Esophagus squamous epithelium (tissue), 5 donors: Measurements from ENCODE around the gene ATP11A. TPM values are rescaled to one million over a fixed set of nuclear protein-coding genes. Genes with fewer than 3 reads are reported as not detected.

Source experiments
- DNase-seq: peaks from one replicate; lab custom pipeline; 2025; lab: John Stamatoyannopoulos, UW
- H3K27ac ChIP-seq, 4 donors: fragments of 200-600 bp; sonication (generic); one replicate each; pipeline ENCODE4 v1.5.1; 2016 to 2019; ENCODE audit warnings: mild to moderate bottlenecking in 1 of 4
- H3K27me3 ChIP-seq, 4 donors: fragments of 200-600 bp; sonication (generic); 1 replicate in 3 of 4; 2 replicates in 1 of 4; pipeline versions ENCODE4 v1.5.1 to v1.6.0; 2017 to 2021; ENCODE audit warnings: antibody characterized with exemption in 1 of 4
- H3K36me3 ChIP-seq, 3 donors: fragments of 200-600 bp; sonication (generic); one replicate each; pipeline ENCODE4 v1.5.1; 2016 to 2019
- H3K4me1 ChIP-seq, 3 donors: fragments of 200-600 bp; sonication (generic); one replicate each; pipeline ENCODE4 v1.5.1; 2017 to 2019
- H3K4me3 ChIP-seq, 4 donors: fragments of 200-600 bp; sonication (generic); 1 replicate in 3 of 4; 2 replicates in 1 of 4; pipeline ENCODE4 v1.5.1; 2016 to 2019; ENCODE audit warnings: mild to moderate bottlenecking in 2 of 4, moderate library complexity in 1 of 4
- H3K9me3 ChIP-seq, 3 donors: fragments of 200-600 bp; sonication (generic); one replicate each; pipeline ENCODE4 v1.5.1; 2016 to 2019
- CTCF ChIP-seq, 6 experiments: fragments of 450-650 bp in 4 of 6; fragments of 200-600 bp in 2 of 6; sonication (generic) in 2 of 6; IDR thresholded peaks; one replicate each; pipeline ENCODE4 v1.5.1; 2016 to 2019; ENCODE audit warnings: antibody characterized with exemption in 6 of 6, mild to moderate bottlenecking in 4 of 6, moderate library complexity in 4 of 6
- POLR2A ChIP-seq, 4 donors: fragments of 450-650 bp; IDR thresholded peaks; one replicate each; pipeline ENCODE4 v1.6.1; 2017; ENCODE audit warnings: antibody characterized with exemption in 4 of 4, mild to moderate bottlenecking in 4 of 4, moderate library complexity in 3 of 4
- WGBS, 2 donors: methylation state at CpG; one replicate each; pipeline ENCODE4 v1.1.5; 2018; 5-methylcytosine and 5-hydroxymethylcytosine counted together
- intact Hi-C: fragments of 100-400 bp; cut with DNase I; formaldehyde crosslinking; loops from one replicate; pipeline ENCODE4 v1.15.0; 2022
- total RNA-seq, 4 donors: library from RNA; depleted of rRNA; stranded (reverse); fragments of >200 nt; gene quantifications; one replicate each; pipeline ENCODE4 v1.1.0, GENCODE V29; 2016
- donor health status: DM: yes; HTN: yes; CAD: no.

Gene ATP11A
- total RNA-seq, 4 donors from 2014 or later = 9.6 to 20.0 (median 16.1) TPM

- no peak for DNase-seq
- Histone ChIP-seq H3K27ac (no peak overlapping the region), H3K36me3 (no peaks in the 10 kb centered on the region), H3K4me1 (peaks cover 0 to 22% (median 3%) of the 10 kb centered on the region in 3 donors), H3K9me3 (no peaks in the 10 kb centered on the region), H3K27me3 (no peaks in the 10 kb centered on the region), H3K4me3 (no peak overlapping the region)
- intact Hi-C loops = no loop called here
- TF ChIP-seq POLR2A (IDR thresholded peaks at IDR 0.05) (no peak), CTCF (IDR thresholded peaks at IDR 0.05) (no peak)
- WGBS, 2 donors = 90 to 92% methylated on average over 19 to 20 of the region's 20 CpGs
Measured at GRCh38 chr13:112771139-112771876, 81.5 kb downstream of the ATP11A start.

- no peak overlapping the region for H3K27ac ChIP-seq
- no peaks in the 10 kb centered on the region for H3K9me3 ChIP-seq
- no peaks in the 10 kb centered on the region for H3K27me3 ChIP-seq
- DNase-seq = no peak
- intact Hi-C loops = no loop called here
- H3K4me3 ChIP-seq = no peak overlapping the region
- no peak for TF ChIP-seq CTCF (IDR thresholded peaks at IDR 0.05)
- no peak for TF ChIP-seq POLR2A (IDR thresholded peaks at IDR 0.05)
- no peaks in the 10 kb centered on the region for H3K36me3 ChIP-seq
- peaks cover 0 to 22% (median 3%) of the 10 kb centered on the region in 3 donors for H3K4me1 ChIP-seq
- 88 to 90% methylated on average over 18 of the region's 18 CpGs for WGBS, 2 donors
Measured at GRCh38 chr13:112771877-112772538, 82.2 kb downstream of the ATP11A start.

GRCh38 chr13:112772539-112772909 lies 82.7 kb downstream of the ATP11A start:
- intact Hi-C loops = no loop called here
- Histone ChIP-seq H3K27me3 (no peaks in the 10 kb centered on the region), H3K4me1 (peaks cover 0 to 22% (median 3%) of the 10 kb centered on the region in 3 donors), H3K4me3 (no peak overlapping the region), H3K9me3 (no peaks in the 10 kb centered on the region), H3K36me3 (no peaks in the 10 kb centered on the region), H3K27ac (no peak overlapping the region)
- TF ChIP-seq POLR2A (IDR thresholded peaks at IDR 0.05) (no peak), CTCF (IDR thresholded peaks at IDR 0.05) (no peak)
- DNase-seq = no peak
- 96% methylated on average over 10 of the region's 10 CpGs for WGBS, 2 donors

GRCh38 chr13:112772929-112773328 lies 83.1 kb downstream of the ATP11A start:
- no peaks in the 10 kb centered on the region for H3K36me3 ChIP-seq
- intact Hi-C loops = no loop called here
- DNase-seq = no peak
- H3K27me3 ChIP-seq = no peaks in the 10 kb centered on the region
- peaks cover 0 to 22% (median 3%) of the 10 kb centered on the region in 3 donors for H3K4me1 ChIP-seq
- H3K4me3 ChIP-seq = no peak overlapping the region
- WGBS, 2 donors = 93 to 96% methylated on average over 6 to 8 of the region's 8 CpGs
- H3K9me3 ChIP-seq = no peaks in the 10 kb centered on the region
- no peak overlapping the region for H3K27ac ChIP-seq
- no peak for TF ChIP-seq POLR2A (IDR thresholded peaks at IDR 0.05)
- no peak for TF ChIP-seq CTCF (IDR thresholded peaks at IDR 0.05)
